Measurements from ENCODE around the gene RNF6. TPM values are rescaled to one million over a fixed set of nuclear protein-coding genes. Genes with fewer than 3 reads are reported as not detected.

RNF6 gene
- total and polyA plus RNA-seq, 4 donors: 14.7 to 32.5 (median 24.7) TPM

DNA sequence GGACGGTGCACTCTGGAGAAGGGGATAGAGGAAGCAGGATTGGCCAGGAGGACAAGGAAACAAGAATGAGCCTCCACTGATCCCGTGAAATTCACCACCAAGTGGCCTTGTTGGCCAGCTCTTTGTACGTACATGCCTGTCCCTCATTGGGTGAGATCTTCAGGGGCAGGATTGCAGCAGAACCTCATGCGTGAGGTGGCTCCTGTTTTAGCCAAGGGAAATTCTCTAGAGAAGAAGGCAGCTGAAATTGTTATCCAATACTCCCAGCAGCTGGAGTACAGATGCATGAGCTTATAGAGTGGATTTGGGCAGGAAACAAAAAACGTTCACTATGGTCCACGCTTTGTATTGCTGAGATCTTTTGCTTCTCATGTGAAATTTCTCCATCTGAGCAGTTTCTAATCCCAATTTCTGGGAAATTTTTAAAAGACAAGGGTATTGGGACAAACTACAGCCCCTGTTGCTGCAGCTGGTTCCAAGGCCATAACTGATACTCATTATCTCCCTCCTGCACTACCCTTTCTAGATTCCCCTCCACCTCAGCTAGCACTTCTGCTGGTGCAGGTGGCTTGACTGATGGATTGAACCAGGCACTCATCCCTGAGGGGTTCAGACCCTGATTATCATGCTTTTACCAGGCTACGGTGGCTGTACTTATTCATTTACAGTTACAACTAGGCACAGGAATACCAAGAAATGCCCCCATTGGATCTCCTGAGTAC is 3.9 kb upstream of the RNF6 start:
- Histone ChIP-seq H3K9ac (ENCODE audit: insufficient read depth in 1 of 2, low read length in 2 of 2) (no peak overlapping the region), H3K4me1 (ENCODE audit: control insufficient read depth in 5 of 5, insufficient read depth in 5 of 5, low read length in 5 of 5) (peaks cover 0 to 4% (median 2%) of the 10 kb centered on the region in 5 donors), H3K9me3 (ENCODE audit: control insufficient read depth in 4 of 4, insufficient read depth in 3 of 4, low read length in 3 of 4) (no peaks in the 10 kb centered on the region), H3K27ac (ENCODE audit: low read depth in 1 of 2, low read length in 1 of 2) (no peak overlapping the region), H3K36me3 (ENCODE audit: control insufficient read depth in 4 of 4, insufficient read depth in 4 of 4, low read length in 4 of 4) (no peaks in the 10 kb centered on the region), H3K4me3 (no peak overlapping the region), H3K27me3 (ENCODE audit: control insufficient read depth in 3 of 3, insufficient read depth in 3 of 3, low read length in 2 of 3) (no peaks in the 10 kb centered on the region)
- TF ChIP-seq, protein P1, sequence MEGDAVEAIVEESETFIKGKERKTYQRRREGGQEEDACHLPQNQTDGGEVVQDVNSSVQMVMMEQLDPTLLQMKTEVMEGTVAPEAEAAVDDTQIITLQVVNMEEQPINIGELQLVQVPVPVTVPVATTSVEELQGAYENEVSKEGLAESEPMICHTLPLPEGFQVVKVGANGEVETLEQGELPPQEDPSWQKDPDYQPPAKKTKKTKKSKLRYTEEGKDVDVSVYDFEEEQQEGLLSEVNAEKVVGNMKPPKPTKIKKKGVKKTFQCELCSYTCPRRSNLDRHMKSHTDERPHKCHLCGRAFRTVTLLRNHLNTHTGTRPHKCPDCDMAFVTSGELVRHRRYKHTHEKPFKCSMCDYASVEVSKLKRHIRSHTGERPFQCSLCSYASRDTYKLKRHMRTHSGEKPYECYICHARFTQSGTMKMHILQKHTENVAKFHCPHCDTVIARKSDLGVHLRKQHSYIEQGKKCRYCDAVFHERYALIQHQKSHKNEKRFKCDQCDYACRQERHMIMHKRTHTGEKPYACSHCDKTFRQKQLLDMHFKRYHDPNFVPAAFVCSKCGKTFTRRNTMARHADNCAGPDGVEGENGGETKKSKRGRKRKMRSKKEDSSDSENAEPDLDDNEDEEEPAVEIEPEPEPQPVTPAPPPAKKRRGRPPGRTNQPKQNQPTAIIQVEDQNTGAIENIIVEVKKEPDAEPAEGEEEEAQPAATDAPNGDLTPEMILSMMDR (IDR thresholded peaks at IDR 0.05; ENCODE audit: control extremely low read depth, extremely low read depth): no peak
- WGBS, 2 donors: 84 to 87% methylated on average over 7 of the region's 7 CpGs
- DNase-seq (no peak), ATAC-seq (ENCODE audit: insufficient read depth, low FRiP score) (no peak)

DNA sequence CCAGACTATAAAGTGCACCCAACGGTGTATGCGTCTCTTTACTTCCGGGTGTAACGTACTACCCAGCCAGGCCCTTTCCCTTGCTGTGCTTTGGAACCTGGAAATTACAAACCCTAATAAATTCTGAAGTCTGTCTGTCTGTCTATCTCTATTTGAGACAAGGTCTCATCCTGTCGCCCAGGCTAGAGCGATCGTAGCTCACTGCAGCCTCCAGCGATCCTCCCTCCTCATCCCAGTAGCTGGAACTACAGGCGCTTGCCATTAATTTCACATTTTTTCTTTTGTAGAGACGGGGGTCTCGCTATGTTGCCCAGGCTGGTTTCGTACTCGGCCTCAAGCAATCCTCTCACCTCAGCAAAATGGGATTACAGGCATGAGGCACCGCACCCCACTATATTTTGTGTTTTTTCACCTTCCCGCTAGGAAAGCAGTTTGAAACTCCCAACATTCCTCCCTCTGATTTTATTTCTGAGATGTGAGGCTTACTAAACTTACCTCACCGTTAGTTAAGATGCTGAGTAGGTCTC is 469 bp upstream of the RNF6 start:
- Histone ChIP-seq H3K9me3 (ENCODE audit: control insufficient read depth in 4 of 4, insufficient read depth in 3 of 4, low read length in 3 of 4) (no peaks in the 10 kb centered on the region), H3K9ac (ENCODE audit: insufficient read depth in 1 of 2, low read length in 2 of 2) (peak overlapping the region; percentile 18 to 93), H3K4me1 (ENCODE audit: control insufficient read depth in 5 of 5, insufficient read depth in 5 of 5, low read length in 5 of 5) (peaks cover 0 to 11% (median 7%) of the 10 kb centered on the region in 5 donors), H3K27me3 (ENCODE audit: control insufficient read depth in 3 of 3, insufficient read depth in 3 of 3, low read length in 2 of 3) (no peaks in the 10 kb centered on the region), H3K27ac (ENCODE audit: low read depth in 1 of 2, low read length in 1 of 2) (peak overlapping the region; percentile 95 to 96), H3K36me3 (ENCODE audit: control insufficient read depth in 4 of 4, insufficient read depth in 4 of 4, low read length in 4 of 4) (peaks cover 0 to 19% (median 5%) of the 10 kb centered on the region in 4 donors), H3K4me3 (peak overlapping the region; percentile 82)
- ATAC-seq (ENCODE audit: insufficient read depth, low FRiP score) (peak; percentile 61), DNase-seq (no peak)
- 25 to 29% methylated on average over 16 of the region's 16 CpGs for WGBS, 2 donors
- TF ChIP-seq, protein P1 (IDR thresholded peaks at IDR 0.05; ENCODE audit: control extremely low read depth, extremely low read depth): no peak

DNA sequence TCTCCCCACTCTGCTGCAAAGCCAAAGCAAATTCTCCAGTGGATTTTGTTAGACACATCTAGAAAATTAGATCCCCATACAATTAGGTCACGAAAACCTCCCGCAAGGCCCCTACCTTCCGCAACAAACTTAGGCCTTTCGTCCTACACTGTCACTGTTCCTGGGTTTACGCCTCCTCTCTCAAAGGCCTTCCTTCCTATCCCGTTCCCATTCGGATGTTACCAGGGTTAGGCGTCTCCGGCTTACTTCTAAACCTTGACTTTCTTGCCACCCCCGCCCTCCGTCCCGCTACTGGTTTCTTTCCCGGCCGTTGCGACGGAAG is 754 bp downstream of the RNF6 start:
- H3K9me3 ChIP-seq (ENCODE audit: control insufficient read depth in 4 of 4, insufficient read depth in 3 of 4, low read length in 3 of 4): no peaks in the 10 kb centered on the region
- ATAC-seq (ENCODE audit: insufficient read depth, low FRiP score) (peak; percentile 43), DNase-seq (no peak)
- peaks cover 0 to 11% (median 7%) of the 10 kb centered on the region in 5 donors for H3K4me1 ChIP-seq (ENCODE audit: control insufficient read depth in 5 of 5, insufficient read depth in 5 of 5, low read length in 5 of 5)
- H3K36me3 ChIP-seq (ENCODE audit: control insufficient read depth in 4 of 4, insufficient read depth in 4 of 4, low read length in 4 of 4): peaks cover 4 to 28% (median 12%) of the 10 kb centered on the region in 4 donors
- 0% methylated on average over 16 of the region's 16 CpGs for WGBS, 2 donors
- peak overlapping the region; percentile 73 to 96 for H3K27ac ChIP-seq (ENCODE audit: low read depth in 1 of 2, low read length in 1 of 2)
- no peaks in the 10 kb centered on the region for H3K27me3 ChIP-seq (ENCODE audit: control insufficient read depth in 3 of 3, insufficient read depth in 3 of 3, low read length in 2 of 3)
- H3K4me3 ChIP-seq: peak overlapping the region; percentile 82
- H3K9ac ChIP-seq (ENCODE audit: insufficient read depth in 1 of 2, low read length in 2 of 2): peak overlapping the region; percentile 81 to 91
- TF ChIP-seq, protein P1 (IDR thresholded peaks at IDR 0.05; ENCODE audit: control extremely low read depth, extremely low read depth): no peak
